K562 (cell line): ENCODE measurements around the gene STX3. TPM values are rescaled to one million over a fixed set of nuclear protein-coding genes. Genes with fewer than 3 reads are reported as not detected.

Experiments used
- CREBBP ChIP-seq: IDR thresholded peaks from one replicate; pipeline ENCODE4 v1.6.1; 2012; ENCODE audit warnings: low read depth, mild to moderate bottlenecking, control low read depth, inconsistent platforms, low read length
- ELF4 ChIP-seq: fragments of 450-650 bp; formaldehyde crosslinking; IDR thresholded peaks from 2 replicates; pipeline ENCODE4 v1.4.0; 2022; ENCODE audit warnings: missing genetic modification characterization
- GATAD2A ChIP-seq: fragments of 450-650 bp; IDR thresholded peaks from 2 replicates; pipeline ENCODE4 v1.6.1; 2017
- PHF20 ChIP-seq: fragments of 450-650 bp; IDR thresholded peaks from 2 replicates; pipeline ENCODE4 v1.6.1; 2018; ENCODE audit not compliant: partially characterized antibody
- SMARCB1 ChIP-seq: IDR thresholded peaks from 2 replicates; pipeline ENCODE4 v1.6.1; 2011; ENCODE audit warnings: improper control_type of control experiment, low read depth; ENCODE audit not compliant: insufficient read length
- SUPT5H ChIP-seq: fragments of 450-650 bp; IDR thresholded peaks from 2 replicates; pipeline ENCODE4 v1.6.1; 2016
- TCFL5 ChIP-seq: fragments of 250-450 bp; sonication (Bioruptor Pico); conservative IDR thresholded peaks from 2 replicates; pipeline ENCODE4 v1.6.1; 2021; ENCODE audit warnings: mild to moderate bottlenecking, moderate library complexity, matching md5 sums
- TFAM ChIP-seq: fragments of 250-450 bp; sonication (Bioruptor Pico); conservative IDR thresholded peaks from 2 replicates; pipeline ENCODE4 v1.5.0; 2021; ENCODE audit warnings: mild to moderate bottlenecking, moderate library complexity
- TRIM24 ChIP-seq, 2 experiments: fragments of 450-650 bp; IDR thresholded peaks; 2 replicates each; pipeline ENCODE4 v1.6.1; 2016
- polyA plus RNA-seq, 8 experiments: library from polyadenylated mRNA; depleted of rRNA in 4 of 8; stranded (reverse) in 5 of 8; unstranded in 3 of 8; fragments of >200 nt; fragmentation: Nextera tagmentation in 2 of 8; fragmentation: Illumina TruSeq in 1 of 8; extraction: Ambion mirVana in 2 of 8; extraction: Trizol in 1 of 8; gene quantifications; 2 replicates each; pipeline versions ENCODE4 v1.2.1 to v1.2.3, GENCODE V29; 2011 to 2014; ENCODE audit warnings: inconsistent platforms in 1 of 8, missing spikeins in 1 of 8
- total RNA-seq, 7 experiments: library from RNA; depleted of rRNA in 6 of 7; stranded (reverse); fragments of >200 nt in 6 of 7; fragmentation: Illumina TruSeq in 2 of 7; extraction: Trizol in 2 of 7; gene quantifications; 2 replicates each; pipeline versions ENCODE4 v1.2.1 to v1.2.3, GENCODE V29; 2011 to 2021; ENCODE audit warnings: low replicate concordance in 1 of 7
- TF ChIP-seq, protein P1 (sequence below): sonication (generic); formaldehyde crosslinking; IDR thresholded peaks from 2 replicates; pipeline ENCODE4 v1.8.0; 2023; ENCODE audit warnings: mild to moderate bottlenecking, missing genetic modification reagents
- TF ChIP-seq, protein P2 (sequence below): fragments of 250-450 bp; sonication (Bioruptor Pico); IDR thresholded peaks from 2 replicates; pipeline ENCODE4 v1.5.0; 2021
- TF ChIP-seq, protein P3 (sequence below): sonication (generic); formaldehyde crosslinking; IDR thresholded peaks from 2 replicates; pipeline ENCODE4 v1.8.0; 2022; ENCODE audit warnings: mild to moderate bottlenecking, missing genetic modification reagents, borderline replicate concordance

The STX3 gene
- total and polyA plus RNA-seq, 9 of the 15 experiments (the other 6 are each of a cell fraction or from before 2014, with no cell fraction given) = 12.0 to 91.6 (median 48.7) TPM

DNA sequence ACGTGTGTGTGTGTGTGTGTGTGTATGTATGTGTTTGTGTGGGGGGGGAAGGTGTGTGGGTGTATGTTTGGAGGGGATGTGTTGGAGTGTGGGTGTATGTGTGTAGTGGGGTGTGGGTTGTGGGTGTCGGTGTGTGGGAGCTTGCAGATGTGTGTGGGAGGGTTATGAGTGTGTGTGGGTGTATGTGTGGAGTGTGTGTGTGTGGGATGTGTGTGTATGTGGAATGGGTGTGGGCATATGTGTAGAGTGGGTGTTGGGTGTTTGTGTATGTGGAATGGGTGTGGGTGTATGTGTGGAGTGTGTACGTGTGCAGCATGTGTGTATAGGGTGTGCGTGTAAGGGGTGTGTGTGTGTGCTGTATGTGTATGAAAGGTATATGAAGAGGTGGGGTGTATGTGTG is 14.7 kb downstream of the STX3 start (continued):
- no peak for TF ChIP-seq SMARCB1
- peak; percentile 57; the same call in 1 of the 2 replicates for TF ChIP-seq ELF4
- TF ChIP-seq, protein P1, sequence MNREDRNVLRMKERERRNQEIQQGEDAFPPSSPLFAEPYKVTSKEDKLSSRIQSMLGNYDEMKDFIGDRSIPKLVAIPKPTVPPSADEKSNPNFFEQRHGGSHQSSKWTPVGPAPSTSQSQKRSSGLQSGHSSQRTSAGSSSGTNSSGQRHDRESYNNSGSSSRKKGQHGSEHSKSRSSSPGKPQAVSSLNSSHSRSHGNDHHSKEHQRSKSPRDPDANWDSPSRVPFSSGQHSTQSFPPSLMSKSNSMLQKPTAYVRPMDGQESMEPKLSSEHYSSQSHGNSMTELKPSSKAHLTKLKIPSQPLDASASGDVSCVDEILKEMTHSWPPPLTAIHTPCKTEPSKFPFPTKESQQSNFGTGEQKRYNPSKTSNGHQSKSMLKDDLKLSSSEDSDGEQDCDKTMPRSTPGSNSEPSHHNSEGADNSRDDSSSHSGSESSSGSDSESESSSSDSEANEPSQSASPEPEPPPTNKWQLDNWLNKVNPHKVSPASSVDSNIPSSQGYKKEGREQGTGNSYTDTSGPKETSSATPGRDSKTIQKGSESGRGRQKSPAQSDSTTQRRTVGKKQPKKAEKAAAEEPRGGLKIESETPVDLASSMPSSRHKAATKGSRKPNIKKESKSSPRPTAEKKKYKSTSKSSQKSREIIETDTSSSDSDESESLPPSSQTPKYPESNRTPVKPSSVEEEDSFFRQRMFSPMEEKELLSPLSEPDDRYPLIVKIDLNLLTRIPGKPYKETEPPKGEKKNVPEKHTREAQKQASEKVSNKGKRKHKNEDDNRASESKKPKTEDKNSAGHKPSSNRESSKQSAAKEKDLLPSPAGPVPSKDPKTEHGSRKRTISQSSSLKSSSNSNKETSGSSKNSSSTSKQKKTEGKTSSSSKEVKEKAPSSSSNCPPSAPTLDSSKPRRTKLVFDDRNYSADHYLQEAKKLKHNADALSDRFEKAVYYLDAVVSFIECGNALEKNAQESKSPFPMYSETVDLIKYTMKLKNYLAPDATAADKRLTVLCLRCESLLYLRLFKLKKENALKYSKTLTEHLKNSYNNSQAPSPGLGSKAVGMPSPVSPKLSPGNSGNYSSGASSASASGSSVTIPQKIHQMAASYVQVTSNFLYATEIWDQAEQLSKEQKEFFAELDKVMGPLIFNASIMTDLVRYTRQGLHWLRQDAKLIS (CRISPR knock-in tag) = no peak
- no peak for TF ChIP-seq TCFL5 (CRISPR knock-in tag)
- peak; percentile 54 for TF ChIP-seq PHF20
- 0 out of 2 replicates have a peak, but pooled peaks have one; percentile 46 for TF ChIP-seq GATAD2A
- 0 out of 2 replicates have a peak, but pooled peaks have one; percentile 21 for TF ChIP-seq SUPT5H
- peak; percentile 31 for TF ChIP-seq CREBBP
- 0 out of 4 replicates have a peak, but pooled peaks of 1 of the 2 experiments have one; percentile 21 for TF ChIP-seq TRIM24 (IDR thresholded peaks at IDR 0.05)
- no peak for TF ChIP-seq TFAM (CRISPR knock-in tag)
- TF ChIP-seq, protein P2, sequence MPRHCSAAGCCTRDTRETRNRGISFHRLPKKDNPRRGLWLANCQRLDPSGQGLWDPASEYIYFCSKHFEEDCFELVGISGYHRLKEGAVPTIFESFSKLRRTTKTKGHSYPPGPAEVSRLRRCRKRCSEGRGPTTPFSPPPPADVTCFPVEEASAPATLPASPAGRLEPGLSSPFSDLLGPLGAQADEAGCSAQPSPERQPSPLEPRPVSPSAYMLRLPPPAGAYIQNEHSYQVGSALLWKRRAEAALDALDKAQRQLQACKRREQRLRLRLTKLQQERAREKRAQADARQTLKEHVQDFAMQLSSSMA (CRISPR knock-in tag) = no peak
- TF ChIP-seq, protein P3, sequence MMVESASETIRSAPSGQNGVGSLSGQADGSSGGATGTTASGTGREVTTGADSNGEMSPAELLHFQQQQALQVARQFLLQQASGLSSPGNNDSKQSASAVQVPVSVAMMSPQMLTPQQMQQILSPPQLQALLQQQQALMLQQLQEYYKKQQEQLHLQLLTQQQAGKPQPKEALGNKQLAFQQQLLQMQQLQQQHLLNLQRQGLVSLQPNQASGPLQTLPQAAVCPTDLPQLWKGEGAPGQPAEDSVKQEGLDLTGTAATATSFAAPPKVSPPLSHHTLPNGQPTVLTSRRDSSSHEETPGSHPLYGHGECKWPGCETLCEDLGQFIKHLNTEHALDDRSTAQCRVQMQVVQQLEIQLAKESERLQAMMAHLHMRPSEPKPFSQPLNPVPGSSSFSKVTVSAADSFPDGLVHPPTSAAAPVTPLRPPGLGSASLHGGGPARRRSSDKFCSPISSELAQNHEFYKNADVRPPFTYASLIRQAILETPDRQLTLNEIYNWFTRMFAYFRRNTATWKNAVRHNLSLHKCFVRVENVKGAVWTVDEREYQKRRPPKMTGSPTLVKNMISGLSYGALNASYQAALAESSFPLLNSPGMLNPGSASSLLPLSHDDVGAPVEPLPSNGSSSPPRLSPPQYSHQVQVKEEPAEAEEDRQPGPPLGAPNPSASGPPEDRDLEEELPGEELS (CRISPR knock-in tag) = no peak
